Mesenchymal stem cell (in vitro differentiated cells and primary cell): ENCODE data around the gene SMNDC1.

Experiments used
- DNase-seq: peaks from one replicate; pipeline ENCODE4 v3.0.0-alpha.2; 2013
- H2AFZ ChIP-seq: one replicate; pipeline ENCODE4 v1.6.1; 2013; ENCODE audit warnings: low read depth, mild to moderate bottlenecking, control low read depth, inconsistent platforms, low read length, moderate library complexity
- H2AK5ac ChIP-seq: 2 replicates; pipeline ENCODE4 v1.6.1; 2013; ENCODE audit warnings: low read length, moderate library complexity, mild to moderate bottlenecking, inconsistent platforms; ENCODE audit not compliant: severe bottlenecking
- H2BK120ac ChIP-seq: one replicate; pipeline ENCODE4 v1.6.1; 2013; ENCODE audit warnings: low read depth, mild to moderate bottlenecking, inconsistent platforms, low read length, moderate library complexity
- H2BK12ac ChIP-seq, 2 experiments: one replicate each; pipeline ENCODE4 v1.6.1; 2013; ENCODE audit warnings: inconsistent platforms in 2 of 2, low read length in 2 of 2, mild to moderate bottlenecking in 2 of 2, moderate library complexity in 2 of 2, control low read depth in 1 of 2
- H2BK15ac ChIP-seq: one replicate; pipeline ENCODE4 v1.6.1; 2013; ENCODE audit warnings: mild to moderate bottlenecking, low read depth, inconsistent platforms; ENCODE audit not compliant: poor library complexity, severe bottlenecking
- H2BK5ac ChIP-seq: 2 replicates; pipeline ENCODE4 v1.6.1; 2013; ENCODE audit warnings: low read depth, mild to moderate bottlenecking, low read length, control low read depth, inconsistent platforms; ENCODE audit not compliant: poor library complexity, severe bottlenecking
- H3K14ac ChIP-seq, 2 experiments: one replicate each; pipeline ENCODE4 v1.6.1; 2013; ENCODE audit warnings: inconsistent platforms in 2 of 2, low read length in 2 of 2, control low read depth in 1 of 2, mild to moderate bottlenecking in 1 of 2, moderate library complexity in 1 of 2
- H3K18ac ChIP-seq, 2 experiments: one replicate each; pipeline ENCODE4 v1.6.1; 2013; ENCODE audit warnings: inconsistent platforms in 2 of 2, low read length in 2 of 2, control low read depth in 1 of 2, low read depth in 1 of 2, mild to moderate bottlenecking in 1 of 2
- H3K23ac ChIP-seq, 2 experiments: one replicate each; pipeline ENCODE4 v1.6.1; 2013; ENCODE audit warnings: inconsistent platforms in 2 of 2, low read length in 2 of 2, mild to moderate bottlenecking in 2 of 2, moderate library complexity in 2 of 2, control low read depth in 1 of 2
- H3K27ac ChIP-seq: 2 replicates; pipeline ENCODE4 v1.5.1; 2013; ENCODE audit warnings: mild to moderate bottlenecking, moderate library complexity, low read length, control low read depth, inconsistent platforms; ENCODE audit not compliant: poor library complexity, severe bottlenecking
- H3K27me3 ChIP-seq, 2 experiments: 2 replicates each; pipeline versions ENCODE4 v1.6.1 to v1.7.0; 2013; ENCODE audit warnings: low read length in 2 of 2, mild to moderate bottlenecking in 2 of 2, moderate library complexity in 2 of 2, control low read depth in 1 of 2, inconsistent platforms in 1 of 2; ENCODE audit not compliant: control insufficient read depth in 1 of 2, insufficient read depth in 1 of 2
- H3K36me3 ChIP-seq, 2 experiments: 2 replicates each; pipeline versions ENCODE4 v1.6.1 to v1.7.0; 2013; ENCODE audit warnings: low read length in 2 of 2, control low read depth in 1 of 2, inconsistent platforms in 1 of 2, low read depth in 1 of 2, mild to moderate bottlenecking in 1 of 2; ENCODE audit not compliant: insufficient read depth in 2 of 2, control insufficient read depth in 1 of 2
- H3K4ac ChIP-seq, 2 experiments: one replicate each; pipeline ENCODE4 v1.6.1; 2013; ENCODE audit warnings: inconsistent platforms in 2 of 2, low read length in 2 of 2, mild to moderate bottlenecking in 2 of 2, moderate library complexity in 2 of 2, control low read depth in 1 of 2, low read depth in 1 of 2
- H3K4me1 ChIP-seq: 2 replicates; pipeline ENCODE4 v1.6.1; 2013; ENCODE audit warnings: low read depth, low read length, control low read depth; ENCODE audit not compliant: control insufficient read depth, insufficient read depth
- H3K4me2 ChIP-seq: 2 replicates; pipeline ENCODE4 v1.6.1; 2013; ENCODE audit warnings: low read length, mild to moderate bottlenecking, inconsistent platforms; ENCODE audit not compliant: poor library complexity, severe bottlenecking
- H3K4me3 ChIP-seq, 2 experiments: 2 replicates each; pipeline versions ENCODE4 v1.5.1 to v1.7.0; 2013; ENCODE audit warnings: low read length in 2 of 2, mild to moderate bottlenecking in 2 of 2, control low read depth in 1 of 2, low read depth in 1 of 2; ENCODE audit not compliant: insufficient read depth in 1 of 2
- H3K79me1 ChIP-seq: replicated peaks from 2 replicates; pipeline ENCODE4 v1.6.1; 2013; ENCODE audit warnings: mild to moderate bottlenecking, control low read depth, low read length, inconsistent platforms; ENCODE audit not compliant: poor library complexity, severe bottlenecking
- H3K9ac ChIP-seq: 2 replicates; pipeline ENCODE4 v1.7.0; 2013; ENCODE audit warnings: mild to moderate bottlenecking, low read length, moderate library complexity
- H3K9me3 ChIP-seq: 2 replicates; pipeline ENCODE4 v1.7.0; 2013; ENCODE audit warnings: mild to moderate bottlenecking, low read length; ENCODE audit not compliant: control insufficient read depth
- H4K8ac ChIP-seq: one replicate; pipeline ENCODE4 v1.6.1; 2013; ENCODE audit warnings: inconsistent platforms, mild to moderate bottlenecking, low read length, moderate library complexity
- H4K91ac ChIP-seq: one replicate; pipeline ENCODE4 v1.6.1; 2013; ENCODE audit warnings: mild to moderate bottlenecking, low read length, inconsistent platforms
- WGBS: methylation state at CpG from one replicate; pipeline ENCODE4 v1.1.7; 2013; ENCODE audit warnings: mixed read lengths; 5-methylcytosine and 5-hydroxymethylcytosine counted together

SMNDC1 gene

GRCh38 chr10:110350812-110351211 is 46.1 kb upstream of the SMNDC1 start:
- Histone ChIP-seq H4K8ac (no peak overlapping the region), H3K27ac (no peak overlapping the region), H3K36me3 (no peaks in the 10 kb centered on the region), H3K9me3 (no peaks in the 10 kb centered on the region), H3K4me2 (no peak overlapping the region), H2AFZ (no peak overlapping the region), H2BK120ac (no peak overlapping the region), H3K4ac (no peak overlapping the region), H2BK5ac (no peak overlapping the region), H2AK5ac (no peak overlapping the region), H3K4me3 (no peak overlapping the region), H3K23ac (no peak overlapping the region), H3K27me3 (no peaks in the 10 kb centered on the region), H3K18ac (no peak overlapping the region), H3K4me1 (peaks cover 10% of the 10 kb centered on the region), H2BK15ac (no peak overlapping the region), H3K14ac (no peak overlapping the region), H4K91ac (no peak overlapping the region), H3K9ac (no peak overlapping the region), H3K79me1 (no peaks in the 10 kb centered on the region), H2BK12ac (no peak overlapping the region)
- 100% methylated on average over 1 of the region's 2 CpGs for WGBS
- no peak for DNase-seq

GRCh38 chr10:110349831-110350230 is 45.1 kb upstream of the SMNDC1 start:
- Histone ChIP-seq H3K4ac (no peak overlapping the region), H3K14ac (no peak overlapping the region), H3K36me3 (no peaks in the 10 kb centered on the region), H2AK5ac (no peak overlapping the region), H3K79me1 (no peaks in the 10 kb centered on the region), H3K9ac (no peak overlapping the region), H4K8ac (no peak overlapping the region), H3K4me3 (no peak overlapping the region), H2BK15ac (no peak overlapping the region), H3K27ac (no peak overlapping the region), H3K27me3 (no peaks in the 10 kb centered on the region), H4K91ac (no peak overlapping the region), H3K4me1 (peaks cover 10% of the 10 kb centered on the region), H2BK5ac (no peak overlapping the region), H3K18ac (no peak overlapping the region), H3K4me2 (no peak overlapping the region), H2BK120ac (no peak overlapping the region), H3K23ac (no peak overlapping the region), H2AFZ (no peak overlapping the region), H3K9me3 (no peaks in the 10 kb centered on the region), H2BK12ac (no peak overlapping the region)
- 86% methylated on average over 3 of the region's 3 CpGs for WGBS
- DNase-seq: no peak

GRCh38 chr10:110349386-110349785 is 44.7 kb upstream of the SMNDC1 start:
- H3K4ac ChIP-seq: no peak overlapping the region
- H2BK120ac ChIP-seq: no peak overlapping the region
- H2BK15ac ChIP-seq: no peak overlapping the region
- H3K79me1 ChIP-seq: no peaks in the 10 kb centered on the region
- DNase-seq: no peak
- H3K23ac ChIP-seq: no peak overlapping the region
- H3K4me1 ChIP-seq: peaks cover 8% of the 10 kb centered on the region
- no peak overlapping the region for H3K4me2 ChIP-seq
- H3K36me3 ChIP-seq: no peaks in the 10 kb centered on the region
- H2BK12ac ChIP-seq: no peak overlapping the region
- H3K27ac ChIP-seq: no peak overlapping the region
- no peaks in the 10 kb centered on the region for H3K27me3 ChIP-seq
- no peak overlapping the region for H2AK5ac ChIP-seq
- WGBS: 66% methylated on average over 3 of the region's 5 CpGs
- H4K91ac ChIP-seq: no peak overlapping the region
- no peak overlapping the region for H4K8ac ChIP-seq
- no peak overlapping the region for H3K18ac ChIP-seq
- no peak overlapping the region for H2AFZ ChIP-seq
- no peak overlapping the region for H3K9ac ChIP-seq
- H2BK5ac ChIP-seq: no peak overlapping the region
- no peak overlapping the region for H3K4me3 ChIP-seq
- no peaks in the 10 kb centered on the region for H3K9me3 ChIP-seq
- no peak overlapping the region for H3K14ac ChIP-seq

- Histone ChIP-seq H3K4me2 (no peak overlapping the region), H3K18ac (no peak overlapping the region), H2AK5ac (no peak overlapping the region), H3K9me3 (no peaks in the 10 kb centered on the region), H2BK5ac (no peak overlapping the region), H2BK120ac (no peak overlapping the region), H3K9ac (no peak overlapping the region), H3K27me3 (no peaks in the 10 kb centered on the region), H3K36me3 (no peaks in the 10 kb centered on the region), H3K14ac (no peak overlapping the region), H2BK12ac (no peak overlapping the region), H4K91ac (no peak overlapping the region), H2AFZ (no peak overlapping the region), H3K23ac (no peak overlapping the region), H3K4ac (no peak overlapping the region), H3K4me1 (peaks cover 2% of the 10 kb centered on the region), H4K8ac (no peak overlapping the region), H3K4me3 (no peak overlapping the region), H3K79me1 (no peaks in the 10 kb centered on the region), H3K27ac (no peak overlapping the region), H2BK15ac (no peak overlapping the region)
- DNase-seq: no peak
Measured at GRCh38 chr10:110348336-110348735, 43.6 kb upstream of the SMNDC1 start.
